GM13977 (cell line): ENCODE measurements around the gene ZNHIT2.
A peak's percentile ranks its signal among the peaks of the same experiment; 100 is the strongest.

ENCODE experiments used
- DNase-seq: peaks from one replicate; pipeline ENCODE4 v3.0.0; 2012; ENCODE audit warnings: low spot score
- in situ Hi-C: fragments of 300-500 bp; cut with MboI; formaldehyde crosslinking; loops from one replicate; pipeline ENCODE4 v1.12.0; 2022; ENCODE audit warnings: low sequenced_read_pairs, low pct_unique_long_range_greater_than_20kb, mixed read lengths, inconsistent platforms; ENCODE audit not compliant: unreplicated experiment
- TF ChIP-seq, protein P1 (sequence below): IDR thresholded peaks from 2 replicates; pipeline ENCODE4 v1.5.1; 2012; ENCODE audit warnings: mild to moderate bottlenecking, control low read depth; ENCODE audit not compliant: insufficient read depth; ENCODE audit errors: extremely low read depth, missing control alignments

Gene ZNHIT2

GRCh38 chr11:65083834-65084597 is 33.5 kb downstream of the ZNHIT2 start, which contains the start of the genes CDCA5 and ZFPL1:
Gene CDCA5 (minus strand): TSS chr11:65084040. CDS start chr11:65083978, 62 bp downstream.
Gene ZFPL1 (plus strand): TSS chr11:65084222. CDS start chr11:65084699, 477 bp downstream.
- in situ Hi-C loops = no loop called here
- DNase-seq = peak; percentile 99
- TF ChIP-seq, protein P1, sequence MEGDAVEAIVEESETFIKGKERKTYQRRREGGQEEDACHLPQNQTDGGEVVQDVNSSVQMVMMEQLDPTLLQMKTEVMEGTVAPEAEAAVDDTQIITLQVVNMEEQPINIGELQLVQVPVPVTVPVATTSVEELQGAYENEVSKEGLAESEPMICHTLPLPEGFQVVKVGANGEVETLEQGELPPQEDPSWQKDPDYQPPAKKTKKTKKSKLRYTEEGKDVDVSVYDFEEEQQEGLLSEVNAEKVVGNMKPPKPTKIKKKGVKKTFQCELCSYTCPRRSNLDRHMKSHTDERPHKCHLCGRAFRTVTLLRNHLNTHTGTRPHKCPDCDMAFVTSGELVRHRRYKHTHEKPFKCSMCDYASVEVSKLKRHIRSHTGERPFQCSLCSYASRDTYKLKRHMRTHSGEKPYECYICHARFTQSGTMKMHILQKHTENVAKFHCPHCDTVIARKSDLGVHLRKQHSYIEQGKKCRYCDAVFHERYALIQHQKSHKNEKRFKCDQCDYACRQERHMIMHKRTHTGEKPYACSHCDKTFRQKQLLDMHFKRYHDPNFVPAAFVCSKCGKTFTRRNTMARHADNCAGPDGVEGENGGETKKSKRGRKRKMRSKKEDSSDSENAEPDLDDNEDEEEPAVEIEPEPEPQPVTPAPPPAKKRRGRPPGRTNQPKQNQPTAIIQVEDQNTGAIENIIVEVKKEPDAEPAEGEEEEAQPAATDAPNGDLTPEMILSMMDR = no peak

DNA sequence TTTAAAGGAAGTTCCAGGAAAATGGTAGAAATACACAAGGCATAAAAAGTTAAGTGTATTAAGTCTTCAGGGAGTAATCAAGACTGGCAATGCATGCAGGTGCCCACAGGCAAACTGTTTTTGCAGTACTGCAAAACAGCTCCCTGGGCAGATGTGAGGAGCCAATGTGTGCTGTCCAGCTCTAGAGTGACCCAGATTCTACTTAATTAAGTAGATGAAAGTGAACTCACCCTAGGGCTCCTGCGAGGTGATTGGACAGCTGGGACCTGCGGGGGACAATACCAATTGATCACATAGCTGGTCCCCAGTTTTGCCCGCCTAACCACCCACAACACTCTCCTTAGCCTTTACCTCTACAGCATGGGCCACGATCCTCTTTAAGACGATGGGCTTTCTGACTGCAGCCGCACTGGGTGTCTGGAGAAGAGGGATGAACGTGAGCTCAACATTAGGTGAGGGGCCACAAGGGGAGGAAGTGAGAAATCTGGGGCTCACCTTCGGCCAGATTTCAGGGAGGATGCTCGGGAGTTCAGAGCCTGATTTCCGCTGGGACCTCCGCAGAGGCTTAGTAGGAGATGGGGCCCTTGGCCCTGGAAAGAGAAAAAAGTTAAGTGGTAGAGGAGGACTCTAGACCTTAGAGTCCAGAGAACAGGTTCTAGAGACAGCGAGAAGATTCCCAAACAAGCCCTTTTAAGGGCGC is 34.2 kb downstream of the ZNHIT2 start:
- in situ Hi-C loops = no loop called here
- TF ChIP-seq, protein P1 = no peak
- DNase-seq = no peak

DNA sequence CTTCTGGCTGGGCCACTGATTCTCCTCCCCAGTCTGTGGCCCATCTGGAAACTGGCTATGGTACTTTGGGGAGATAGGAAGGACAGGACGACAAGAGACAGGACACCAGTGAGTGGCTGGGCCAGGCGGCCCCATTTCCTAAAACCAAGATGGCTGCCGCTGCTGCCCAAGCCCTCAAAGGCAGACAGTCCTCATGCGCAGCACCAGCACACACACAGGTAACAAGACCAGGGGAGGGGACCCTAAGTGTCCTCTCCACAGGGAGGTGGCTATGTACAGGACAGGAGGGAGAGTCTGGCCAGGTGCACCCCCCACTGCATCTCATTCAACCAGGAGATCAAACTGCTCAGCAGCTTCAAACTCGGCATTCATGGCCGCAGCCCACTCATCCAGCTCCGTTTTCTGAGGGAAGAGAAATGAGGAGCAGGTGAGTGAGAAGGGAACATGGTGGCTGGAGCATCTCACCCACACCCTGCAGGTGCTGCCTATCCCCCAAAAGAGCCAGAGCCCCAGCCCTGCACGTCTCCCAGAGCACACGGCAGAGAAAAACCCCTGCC is 38.6 kb downstream of the ZNHIT2 start:
- no peak for DNase-seq
- in situ Hi-C loops = no loop called here
- TF ChIP-seq, protein P1 = no peak

GRCh38 chr11:65078151-65078550 is 39.4 kb downstream of the ZNHIT2 start:
- in situ Hi-C loops = no loop called here
- DNase-seq = peak; percentile 68
- TF ChIP-seq, protein P1 = peak; percentile 84

DNA sequence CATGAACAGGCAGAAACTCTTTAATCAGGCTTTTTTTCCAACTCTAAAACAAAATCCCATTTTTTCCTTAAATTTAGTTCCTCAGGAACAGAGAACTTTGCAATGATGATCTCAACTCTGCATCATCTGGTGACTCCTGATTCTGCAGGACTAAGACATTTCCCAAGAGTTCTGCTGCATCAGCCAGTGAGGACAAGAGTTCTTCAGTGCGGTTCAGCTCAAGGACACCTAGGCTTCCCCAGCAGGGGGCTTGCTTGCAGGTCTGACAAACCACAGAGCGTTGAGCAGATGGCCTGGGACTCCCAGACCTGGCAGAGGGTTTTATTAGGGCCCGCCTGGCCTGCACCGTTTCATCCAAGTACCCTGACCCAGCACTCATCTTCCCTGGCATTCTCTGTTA is 40.0 kb downstream of the ZNHIT2 start:
- TF ChIP-seq, protein P1 = no peak
- no peak for DNase-seq
- in situ Hi-C loops = no loop called here

- TF ChIP-seq, protein P1 = no peak
- no peak for DNase-seq
- in situ Hi-C loops = no loop called here
Measured at GRCh38 chr11:65072631-65072966, 44.9 kb downstream of the ZNHIT2 start.
